ENCODE data around the gene SLC25A22. TPM values are rescaled to one million over a fixed set of nuclear protein-coding genes. Genes with fewer than 3 reads are reported as not detected.

Gene SLC25A22
- total RNA-seq, 6 experiments from 2014 or later, result 20.6 to 40.2 (median 29.9) TPM

DNA sequence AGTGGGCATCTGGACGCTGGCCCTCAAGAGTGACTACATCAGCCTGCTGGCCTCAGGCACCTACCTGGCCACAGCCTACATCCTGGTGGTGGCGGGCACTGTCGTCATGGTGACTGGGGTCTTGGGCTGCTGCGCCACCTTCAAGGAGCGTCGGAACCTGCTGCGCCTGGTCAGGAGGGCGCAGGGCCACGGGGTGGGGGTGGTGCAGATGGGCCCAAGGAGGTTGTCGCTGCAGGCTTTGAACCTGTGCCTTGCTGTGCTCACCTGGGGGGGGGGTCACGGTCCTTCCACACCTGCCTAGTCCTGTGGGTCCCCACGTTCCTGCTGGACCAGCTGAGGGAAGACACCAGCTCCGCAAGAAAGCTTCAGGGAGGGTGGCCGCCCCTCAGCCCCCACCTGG lies 38.2 kb upstream of the SLC25A22 start:
- no peaks in the 10 kb centered on the region for H3K27me3 ChIP-seq
- no peak overlapping the region for H3K4me3 ChIP-seq
- intact Hi-C loops (cut with DNase I), result no loop called here
- WGBS (ENCODE audit: insufficient coverage, low coverage, low lambda C conversion rate, missing lambda C conversion rate), result no CpG with 5 or more reads among the region's 14 CpGs
- DNase-seq (no peak), ATAC-seq (no peak)
- H3K9me3 ChIP-seq, result no peaks in the 10 kb centered on the region
- peaks cover 0 to 35% (median 15%) of the 10 kb centered on the region in 4 donors for H3K4me1 ChIP-seq
- H3K27ac ChIP-seq, result no peak overlapping the region
- peaks cover 0 to 33% (median 21%) of the 10 kb centered on the region in 4 donors for H3K36me3 ChIP-seq
- TF ChIP-seq, protein P1, sequence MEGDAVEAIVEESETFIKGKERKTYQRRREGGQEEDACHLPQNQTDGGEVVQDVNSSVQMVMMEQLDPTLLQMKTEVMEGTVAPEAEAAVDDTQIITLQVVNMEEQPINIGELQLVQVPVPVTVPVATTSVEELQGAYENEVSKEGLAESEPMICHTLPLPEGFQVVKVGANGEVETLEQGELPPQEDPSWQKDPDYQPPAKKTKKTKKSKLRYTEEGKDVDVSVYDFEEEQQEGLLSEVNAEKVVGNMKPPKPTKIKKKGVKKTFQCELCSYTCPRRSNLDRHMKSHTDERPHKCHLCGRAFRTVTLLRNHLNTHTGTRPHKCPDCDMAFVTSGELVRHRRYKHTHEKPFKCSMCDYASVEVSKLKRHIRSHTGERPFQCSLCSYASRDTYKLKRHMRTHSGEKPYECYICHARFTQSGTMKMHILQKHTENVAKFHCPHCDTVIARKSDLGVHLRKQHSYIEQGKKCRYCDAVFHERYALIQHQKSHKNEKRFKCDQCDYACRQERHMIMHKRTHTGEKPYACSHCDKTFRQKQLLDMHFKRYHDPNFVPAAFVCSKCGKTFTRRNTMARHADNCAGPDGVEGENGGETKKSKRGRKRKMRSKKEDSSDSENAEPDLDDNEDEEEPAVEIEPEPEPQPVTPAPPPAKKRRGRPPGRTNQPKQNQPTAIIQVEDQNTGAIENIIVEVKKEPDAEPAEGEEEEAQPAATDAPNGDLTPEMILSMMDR (IDR thresholded peaks at IDR 0.05), result no peak
- TF ChIP-seq POLR2A (IDR thresholded peaks at IDR 0.05), result no peak

DNA sequence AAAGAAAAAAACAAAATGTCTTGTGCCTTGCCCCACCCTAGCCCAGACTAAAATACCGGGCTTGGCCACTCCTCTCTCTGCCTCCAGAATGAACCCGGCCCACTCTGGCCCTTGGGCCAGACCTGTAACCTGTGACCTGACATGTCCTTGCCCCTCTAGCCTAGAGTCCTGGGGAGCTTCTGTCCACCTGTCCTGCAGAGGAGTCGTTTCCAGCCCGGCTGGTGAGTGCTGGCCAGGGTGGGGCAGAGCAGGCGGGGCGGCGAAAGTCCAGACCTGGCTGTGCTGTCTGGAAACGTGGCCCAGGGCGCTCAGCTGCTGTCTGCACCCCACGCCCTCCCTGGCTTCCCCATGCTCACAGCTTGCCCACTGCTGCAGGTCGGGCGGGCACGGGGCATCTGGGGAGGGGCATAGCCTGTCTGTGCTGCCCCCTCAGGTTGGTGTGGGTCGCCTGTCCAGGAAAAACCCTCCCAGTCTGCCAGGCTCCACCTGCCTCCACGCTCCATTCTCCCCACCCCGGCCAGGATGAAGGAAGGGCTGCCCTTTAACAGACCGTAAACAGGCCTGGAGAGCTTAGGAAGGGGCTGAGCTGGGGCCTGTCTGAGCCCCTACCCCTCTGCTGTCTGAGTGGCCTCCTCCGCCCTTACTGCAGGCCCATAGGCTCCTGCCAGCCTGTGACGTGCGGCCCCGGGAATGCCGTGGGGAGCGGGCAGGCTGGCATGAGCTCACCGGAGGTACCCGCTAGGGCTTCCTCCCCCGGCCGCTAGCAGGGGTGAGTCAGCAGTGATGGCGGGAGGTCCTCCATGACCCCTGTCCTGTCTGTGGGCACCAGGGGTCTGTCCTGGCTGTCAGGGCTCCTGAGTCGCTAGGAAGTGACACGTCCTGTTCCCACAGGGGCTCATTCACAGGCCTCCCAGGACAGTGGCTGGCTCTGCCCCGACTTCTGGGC lies 36.6 kb upstream of the SLC25A22 start:
- ATAC-seq (peak; percentile 63 to 76 (median 72)), DNase-seq (peak; percentile 90 to 94 (median 90))
- intact Hi-C loops (cut with DNase I), result no loop called here
- Histone ChIP-seq H3K36me3 (peaks cover 0 to 26% (median 16%) of the 10 kb centered on the region in 4 donors), H3K27ac (peak overlapping the region; percentile 53 to 83 (median 56)), H3K4me1 (peaks cover 0 to 43% (median 19%) of the 10 kb centered on the region in 4 donors), H3K4me3 (peak overlapping the region; percentile 75 to 85 (median 84)), H3K27me3 (no peaks in the 10 kb centered on the region), H3K9me3 (no peaks in the 10 kb centered on the region)
- TF ChIP-seq POLR2A (IDR thresholded peaks at IDR 0.05), result peak; percentile 65
- TF ChIP-seq, protein P1 (IDR thresholded peaks at IDR 0.05), result no peak
- WGBS (ENCODE audit: insufficient coverage, low coverage, low lambda C conversion rate, missing lambda C conversion rate), result 6% methylated on average over 9 of the region's 31 CpGs

DNA sequence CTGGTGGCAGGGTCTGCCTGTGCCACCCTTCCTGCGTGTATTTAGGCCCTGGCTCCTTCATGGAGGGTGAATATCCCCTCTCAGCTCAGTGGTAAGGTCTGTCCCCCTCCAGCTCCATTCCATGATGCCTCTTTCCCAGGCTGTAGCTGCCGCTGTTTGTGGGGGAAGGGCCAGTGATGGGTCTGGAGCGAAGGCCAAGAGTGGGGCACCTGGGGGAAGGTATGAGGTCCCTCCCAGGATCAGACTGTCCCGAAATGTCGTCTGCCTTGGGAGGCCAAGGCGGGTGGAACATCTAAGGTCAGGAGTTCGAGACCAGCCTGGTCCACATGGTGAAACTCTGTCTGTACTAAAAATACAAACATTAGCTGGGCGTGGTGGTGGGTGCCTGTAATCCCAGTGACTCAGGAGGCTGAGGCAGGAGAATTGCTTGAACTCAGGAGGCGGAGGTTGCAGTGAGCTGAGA lies 35.8 kb upstream of the SLC25A22 start:
- ATAC-seq (no peak), DNase-seq (no peak)
- peaks cover 0 to 19% (median 10%) of the 10 kb centered on the region in 4 donors for H3K36me3 ChIP-seq
- no peaks in the 10 kb centered on the region for H3K9me3 ChIP-seq
- peaks cover 0 to 51% (median 24%) of the 10 kb centered on the region in 4 donors for H3K4me1 ChIP-seq
- WGBS (ENCODE audit: insufficient coverage, low coverage, low lambda C conversion rate, missing lambda C conversion rate), result 28% methylated on average over 4 of the region's 9 CpGs
- intact Hi-C loops (cut with DNase I), result no loop called here
- TF ChIP-seq, protein P1 (IDR thresholded peaks at IDR 0.05), result no peak
- no peak for TF ChIP-seq POLR2A (IDR thresholded peaks at IDR 0.05)
- peak overlapping the region; percentile 4 to 82 (median 53) for H3K27ac ChIP-seq
- H3K4me3 ChIP-seq, result peak overlapping the region; percentile 75 to 85 (median 84)
- no peaks in the 10 kb centered on the region for H3K27me3 ChIP-seq

DNA sequence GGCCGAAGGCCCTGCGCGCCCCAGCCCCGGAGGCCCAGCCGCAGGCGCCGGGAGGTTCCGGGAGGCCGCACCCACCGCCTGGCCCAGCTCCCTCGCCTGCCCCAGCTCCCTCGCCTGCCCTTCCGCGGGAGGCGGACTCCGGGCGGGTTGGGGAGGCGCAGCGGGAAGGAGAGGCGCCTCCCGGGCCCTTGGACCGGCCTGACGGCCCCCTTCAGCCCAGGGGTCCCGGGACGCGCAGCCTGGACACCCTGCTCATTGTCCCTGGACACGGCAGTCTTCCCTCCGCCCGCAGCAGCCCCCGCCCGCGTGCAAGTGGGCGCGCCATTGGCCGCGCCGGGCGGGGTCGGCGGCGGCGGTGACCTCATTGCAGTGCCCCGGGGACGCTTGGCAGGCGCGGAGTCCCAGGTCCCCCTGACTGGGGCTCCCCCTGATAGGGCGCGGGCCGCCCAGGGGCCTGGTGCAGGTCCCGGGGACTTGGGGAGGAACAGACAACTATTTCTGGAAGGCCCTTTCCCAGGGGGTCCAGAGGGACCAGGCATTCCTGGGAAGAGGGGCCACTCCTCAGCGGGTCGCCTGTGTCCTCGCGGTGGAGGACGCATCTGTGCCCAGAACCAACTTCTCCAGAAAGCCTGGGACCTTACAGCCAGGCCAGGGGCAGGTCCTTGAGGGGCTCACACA lies 35.2 kb upstream of the SLC25A22 start:
- DNase-seq, result peak in 1 of 3 donors; percentile 73
- Histone ChIP-seq H3K4me1 (peaks cover 0 to 56% (median 25%) of the 10 kb centered on the region in 4 donors), H3K36me3 (peaks cover 0 to 13% (median 7%) of the 10 kb centered on the region in 4 donors), H3K9me3 (no peaks in the 10 kb centered on the region), H3K27ac (peak overlapping the region; percentile 4 to 82 (median 63)), H3K27me3 (no peaks in the 10 kb centered on the region), H3K4me3 (peak overlapping the region; percentile 75 to 85 (median 84))
- WGBS (ENCODE audit: insufficient coverage, low coverage, low lambda C conversion rate, missing lambda C conversion rate), result no CpG with 5 or more reads among the region's 55 CpGs
- intact Hi-C loops (cut with DNase I), result no loop called here
- ATAC-seq, result peak; percentile 1 to 19 (median 9)
- TF ChIP-seq POLR2A (IDR thresholded peaks at IDR 0.05), result peak; percentile 54
- TF ChIP-seq, protein P1 (IDR thresholded peaks at IDR 0.05), result no peak
